ENCODE results near the gene RCAN1. TPM values are rescaled to one million over a fixed set of nuclear protein-coding genes. Genes with fewer than 3 reads are reported as not detected.

Gene RCAN1
- total RNA-seq, 1 donor from 2014 or later = 17.7 TPM

DNA sequence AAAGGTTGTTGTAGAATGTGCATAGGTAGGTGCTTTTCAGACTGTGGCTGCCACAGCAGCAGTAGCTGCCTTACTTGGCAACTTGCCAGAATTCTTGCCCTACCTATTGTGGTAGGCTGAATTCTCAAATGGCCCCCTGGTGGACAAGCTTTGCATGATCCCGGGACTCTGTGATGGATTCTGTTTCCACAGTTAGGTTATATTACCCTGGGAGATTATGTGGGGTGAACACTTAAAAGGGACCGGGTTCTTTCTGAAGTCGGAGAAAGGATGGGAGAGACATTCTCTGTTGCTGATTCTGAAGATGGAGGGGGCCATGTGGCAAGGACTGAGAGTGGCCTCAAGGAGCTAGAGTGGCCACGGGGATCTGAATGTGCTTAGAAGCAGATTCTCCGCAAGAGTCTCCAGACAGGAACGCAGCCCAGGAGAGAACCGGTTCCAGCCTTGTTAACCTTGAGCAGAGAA, 70.8 kb downstream of the RCAN1 start:
- Mint-ChIP-seq H3K9me3 (ENCODE audit: unreplicated experiment) (no peaks in the 10 kb centered on the region), H3K4me3 (ENCODE audit: unreplicated experiment) (no peak overlapping the region), H3K36me3 (ENCODE audit: unreplicated experiment) (no peaks in the 10 kb centered on the region), H3K4me1 (ENCODE audit: low read depth, unreplicated experiment) (peaks cover 2% of the 10 kb centered on the region), H3K27ac (ENCODE audit: unreplicated experiment) (no peak overlapping the region), H3K27me3 (ENCODE audit: unreplicated experiment) (peaks cover 2% of the 10 kb centered on the region)
- DNase-seq = peak; percentile 65
- TF ChIP-seq, protein P1, sequence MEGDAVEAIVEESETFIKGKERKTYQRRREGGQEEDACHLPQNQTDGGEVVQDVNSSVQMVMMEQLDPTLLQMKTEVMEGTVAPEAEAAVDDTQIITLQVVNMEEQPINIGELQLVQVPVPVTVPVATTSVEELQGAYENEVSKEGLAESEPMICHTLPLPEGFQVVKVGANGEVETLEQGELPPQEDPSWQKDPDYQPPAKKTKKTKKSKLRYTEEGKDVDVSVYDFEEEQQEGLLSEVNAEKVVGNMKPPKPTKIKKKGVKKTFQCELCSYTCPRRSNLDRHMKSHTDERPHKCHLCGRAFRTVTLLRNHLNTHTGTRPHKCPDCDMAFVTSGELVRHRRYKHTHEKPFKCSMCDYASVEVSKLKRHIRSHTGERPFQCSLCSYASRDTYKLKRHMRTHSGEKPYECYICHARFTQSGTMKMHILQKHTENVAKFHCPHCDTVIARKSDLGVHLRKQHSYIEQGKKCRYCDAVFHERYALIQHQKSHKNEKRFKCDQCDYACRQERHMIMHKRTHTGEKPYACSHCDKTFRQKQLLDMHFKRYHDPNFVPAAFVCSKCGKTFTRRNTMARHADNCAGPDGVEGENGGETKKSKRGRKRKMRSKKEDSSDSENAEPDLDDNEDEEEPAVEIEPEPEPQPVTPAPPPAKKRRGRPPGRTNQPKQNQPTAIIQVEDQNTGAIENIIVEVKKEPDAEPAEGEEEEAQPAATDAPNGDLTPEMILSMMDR (IDR thresholded peaks at IDR 0.05; ENCODE audit: partially characterized antibody, unreplicated experiment) = peak; percentile 78

DNA sequence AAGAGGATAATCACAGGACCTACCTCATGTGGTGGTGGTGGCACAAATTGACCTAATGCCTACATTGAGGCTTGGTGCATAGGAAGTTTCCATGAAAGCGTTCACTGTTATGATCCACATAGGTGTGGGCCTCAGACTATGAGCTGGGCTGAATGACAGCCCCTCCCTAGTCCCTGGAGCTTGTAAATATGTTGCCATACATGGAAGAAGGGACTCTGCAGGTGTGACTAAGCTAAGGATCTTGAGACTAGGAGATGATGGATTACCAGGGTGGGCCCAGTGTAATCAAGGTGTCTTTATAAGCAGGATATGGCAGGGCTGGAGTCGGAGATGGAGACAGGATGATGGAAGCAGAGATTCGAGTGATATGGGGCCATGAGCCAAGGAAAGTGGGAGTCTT, 71.9 kb downstream of the RCAN1 start:
- Mint-ChIP-seq H3K36me3 (ENCODE audit: unreplicated experiment) (no peaks in the 10 kb centered on the region), H3K27me3 (ENCODE audit: unreplicated experiment) (peaks cover 2% of the 10 kb centered on the region), H3K4me1 (ENCODE audit: low read depth, unreplicated experiment) (peaks cover 2% of the 10 kb centered on the region), H3K27ac (ENCODE audit: unreplicated experiment) (no peak overlapping the region), H3K9me3 (ENCODE audit: unreplicated experiment) (no peaks in the 10 kb centered on the region), H3K4me3 (ENCODE audit: unreplicated experiment) (no peak overlapping the region)
- TF ChIP-seq, protein P1 (IDR thresholded peaks at IDR 0.05; ENCODE audit: partially characterized antibody, unreplicated experiment) = no peak
- DNase-seq = no peak

DNA sequence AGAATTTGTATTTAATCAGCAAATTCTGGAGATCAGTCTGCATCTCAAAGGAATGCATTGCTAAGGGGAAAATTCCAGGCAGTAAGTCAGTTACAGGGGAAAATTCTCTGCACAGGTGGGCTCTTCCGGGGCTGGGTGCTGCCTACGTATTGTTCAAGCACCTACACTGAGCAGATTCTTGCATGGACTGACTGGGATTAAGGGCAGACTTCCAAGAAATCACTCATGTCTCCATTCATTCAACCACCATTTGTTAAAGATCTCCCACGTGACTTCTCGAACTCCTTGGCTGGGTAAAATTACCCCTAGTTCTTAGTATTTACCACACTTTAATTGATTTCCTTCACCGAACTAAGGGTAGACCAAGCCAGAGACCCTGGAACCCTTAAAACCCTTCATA, 74.7 kb downstream of the RCAN1 start:
- Mint-ChIP-seq H3K36me3 (ENCODE audit: unreplicated experiment) (no peaks in the 10 kb centered on the region), H3K4me1 (ENCODE audit: low read depth, unreplicated experiment) (no peaks in the 10 kb centered on the region), H3K27me3 (ENCODE audit: unreplicated experiment) (peaks cover 2% of the 10 kb centered on the region), H3K9me3 (ENCODE audit: unreplicated experiment) (no peaks in the 10 kb centered on the region), H3K4me3 (ENCODE audit: unreplicated experiment) (no peak overlapping the region), H3K27ac (ENCODE audit: unreplicated experiment) (no peak overlapping the region)
- TF ChIP-seq, protein P1 (IDR thresholded peaks at IDR 0.05; ENCODE audit: partially characterized antibody, unreplicated experiment) = no peak
- DNase-seq = no peak

DNA sequence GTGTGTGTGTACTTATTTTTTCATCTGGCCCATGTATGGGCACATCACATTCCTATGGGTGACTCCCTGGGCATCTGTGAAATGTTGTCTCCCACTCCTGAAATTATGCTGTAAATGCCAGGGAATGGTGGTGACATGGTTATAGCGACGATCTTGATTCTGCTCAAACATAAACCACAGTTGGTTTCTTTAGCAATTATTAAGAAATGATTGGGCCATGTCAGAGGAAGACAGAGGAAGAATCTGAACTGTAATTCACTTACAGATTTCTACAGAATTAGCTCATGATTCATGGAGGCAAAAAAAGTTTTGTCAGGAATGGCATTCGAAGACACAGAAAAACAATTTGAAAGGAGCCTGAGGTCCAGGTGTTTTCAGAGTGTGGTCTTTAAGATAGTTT, 77.1 kb downstream of the RCAN1 start:
- Mint-ChIP-seq H3K27ac (ENCODE audit: unreplicated experiment) (no peak overlapping the region), H3K4me3 (ENCODE audit: unreplicated experiment) (no peak overlapping the region), H3K4me1 (ENCODE audit: low read depth, unreplicated experiment) (no peaks in the 10 kb centered on the region), H3K9me3 (ENCODE audit: unreplicated experiment) (no peaks in the 10 kb centered on the region), H3K27me3 (ENCODE audit: unreplicated experiment) (peaks cover 4% of the 10 kb centered on the region), H3K36me3 (ENCODE audit: unreplicated experiment) (peaks cover 6% of the 10 kb centered on the region)
- no peak for DNase-seq
- TF ChIP-seq, protein P1 (IDR thresholded peaks at IDR 0.05; ENCODE audit: partially characterized antibody, unreplicated experiment) = no peak

DNA sequence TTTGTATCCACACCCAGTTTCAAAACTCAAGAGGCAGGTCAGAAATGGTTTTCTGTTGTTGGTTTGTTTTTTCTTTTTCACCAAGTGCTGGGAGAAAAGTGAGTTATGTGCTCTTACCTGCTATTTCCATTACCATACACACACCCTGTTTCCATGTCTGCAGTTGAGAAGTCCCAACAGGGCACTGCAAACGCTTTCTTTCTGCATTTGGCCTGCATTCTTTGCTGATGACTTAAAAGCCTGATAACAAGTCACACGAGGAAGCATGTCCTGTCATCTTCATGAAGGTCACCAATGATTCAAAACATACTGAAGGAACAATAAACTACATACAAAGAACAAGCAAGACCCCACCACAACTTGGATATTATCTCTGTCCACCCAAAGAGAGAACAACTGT, 78.1 kb downstream of the RCAN1 start:
- Mint-ChIP-seq H3K27me3 (ENCODE audit: unreplicated experiment) (peaks cover 4% of the 10 kb centered on the region), H3K27ac (ENCODE audit: unreplicated experiment) (no peak overlapping the region), H3K4me3 (ENCODE audit: unreplicated experiment) (no peak overlapping the region), H3K36me3 (ENCODE audit: unreplicated experiment) (peaks cover 6% of the 10 kb centered on the region), H3K9me3 (ENCODE audit: unreplicated experiment) (no peaks in the 10 kb centered on the region), H3K4me1 (ENCODE audit: low read depth, unreplicated experiment) (no peaks in the 10 kb centered on the region)
- TF ChIP-seq, protein P1 (IDR thresholded peaks at IDR 0.05; ENCODE audit: partially characterized antibody, unreplicated experiment) = no peak
- DNase-seq = no peak

All from glutamatergic neuron (in vitro differentiated cells).